Gastrocnemius medialis (tissue), 4 donors: ENCODE measurements around the gene HDAC4. TPM values are rescaled to one million over a fixed set of nuclear protein-coding genes. Genes with fewer than 3 reads are reported as not detected.

Experiments
- ATAC-seq, 2 donors: fragments of 150-250 bp; one replicate each; pipeline ENCODE4 v1.9.1; 2016
- DNase-seq, 2 donors: peaks; one replicate each; pipeline ENCODE4 v3.0.0-alpha.2; 2019
- H3K27ac ChIP-seq, 4 donors: fragments of 200-600 bp; sonication (generic); 1 replicate in 1 of 4; 2 replicates in 3 of 4; pipeline ENCODE4 v1.5.1; 2016 to 2018; ENCODE audit warnings: mild to moderate bottlenecking in 2 of 4, moderate library complexity in 1 of 4
- H3K27me3 ChIP-seq, 3 donors: fragments of 200-600 bp; sonication (generic) in 2 of 3; 1 replicate in 1 of 3; 2 replicates in 2 of 3; pipeline versions ENCODE4 v1.5.1 to v1.6.0; 2016 to 2019; ENCODE audit warnings: mild to moderate bottlenecking in 1 of 3, moderate library complexity in 1 of 3
- H3K36me3 ChIP-seq, 2 donors: fragments of 200-600 bp; sonication (generic) in 1 of 2; one replicate each; pipeline ENCODE4 v1.5.1; 2017 to 2018
- H3K4me1 ChIP-seq, 2 donors: fragments of 200-600 bp; sonication (generic) in 1 of 2; one replicate each; pipeline ENCODE4 v1.5.1; 2016 to 2017; ENCODE audit warnings: mild to moderate bottlenecking in 2 of 2
- H3K4me3 ChIP-seq, 4 donors: fragments of 200-600 bp; sonication (generic) in 3 of 4; 1 replicate in 1 of 4; 2 replicates in 3 of 4; pipeline ENCODE4 v1.5.1; 2016 to 2019; ENCODE audit warnings: mild to moderate bottlenecking in 2 of 4
- H3K9me3 ChIP-seq, 3 donors: fragments of 200-600 bp; sonication (generic) in 2 of 3; 1 replicate in 1 of 3; 2 replicates in 2 of 3; pipeline ENCODE4 v1.5.1; 2016 to 2019
- POLR2A ChIP-seq, 2 donors: fragments of 450-650 bp; IDR thresholded peaks; one replicate each; pipeline ENCODE4 v1.6.1; 2017; ENCODE audit warnings: antibody characterized with exemption in 2 of 2, mild to moderate bottlenecking in 2 of 2, moderate library complexity in 2 of 2
- in situ Hi-C, 4 donors: fragments of 200-750 bp; cut with MboI; loops; one replicate each; pipeline versions ENCODE4 v1.15.0 to v1.8.0; 2017; ENCODE audit warnings: low sequenced_read_pairs in 4 of 4
- intact Hi-C: fragments of 100-400 bp; cut with DNase I; formaldehyde crosslinking; loops from one replicate; pipeline ENCODE4 v1.15.1; 2023; ENCODE audit warnings: low total_unique reads
- total RNA-seq, 4 donors: library from RNA; depleted of rRNA; stranded (reverse); fragments of >200 nt; gene quantifications; one replicate each; pipeline versions ENCODE4 v1.1.0 to v1.2.3, GENCODE V29; 2016
- TF ChIP-seq, protein P1 (sequence below), 5 experiments: fragments of 450-650 bp in 3 of 5; fragments of 200-600 bp in 2 of 5; sonication (generic) in 2 of 5; IDR thresholded peaks in 4 of 5; conservative IDR thresholded peaks in 1 of 5; 1 replicate in 4 of 5; 2 replicates in 1 of 5; pipeline ENCODE4 v1.5.1; 2016 to 2019; ENCODE audit warnings: antibody characterized with exemption in 5 of 5, mild to moderate bottlenecking in 3 of 5, moderate library complexity in 3 of 5

Gene HDAC4
- total RNA-seq, 4 donors from 2014 or later: 23.6 to 257 (median 119) TPM

DNA sequence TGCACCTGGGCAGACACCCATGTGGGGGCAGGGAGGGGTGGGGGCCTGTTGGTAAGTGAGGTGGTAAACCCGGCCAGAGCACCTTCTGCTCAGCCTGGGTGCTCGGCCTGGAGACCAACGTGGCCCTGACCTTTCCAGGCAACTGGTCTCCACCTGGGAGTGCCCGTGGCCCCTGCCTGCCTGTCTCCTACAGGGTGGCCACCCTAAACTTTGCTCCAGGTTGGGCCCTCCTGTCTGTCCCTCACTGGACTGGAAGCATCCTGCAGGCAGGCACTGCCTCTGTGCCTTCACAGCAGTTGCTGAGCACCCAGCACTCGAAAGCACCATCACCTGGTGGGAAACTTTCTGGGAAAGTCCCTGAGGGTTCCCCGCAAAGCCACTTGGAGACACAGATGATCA is 381.6 kb downstream of the HDAC4 start:
- H3K4me1 ChIP-seq: no peaks in the 10 kb centered on the region
- no peak overlapping the region for H3K4me3 ChIP-seq
- intact Hi-C loops (no loop called here), in situ Hi-C loops (no loop called here)
- H3K27ac ChIP-seq: no peak overlapping the region
- DNase-seq: no peak
- no peak for ATAC-seq
- TF ChIP-seq POLR2A (IDR thresholded peaks at IDR 0.05): no peak
- TF ChIP-seq, protein P1, sequence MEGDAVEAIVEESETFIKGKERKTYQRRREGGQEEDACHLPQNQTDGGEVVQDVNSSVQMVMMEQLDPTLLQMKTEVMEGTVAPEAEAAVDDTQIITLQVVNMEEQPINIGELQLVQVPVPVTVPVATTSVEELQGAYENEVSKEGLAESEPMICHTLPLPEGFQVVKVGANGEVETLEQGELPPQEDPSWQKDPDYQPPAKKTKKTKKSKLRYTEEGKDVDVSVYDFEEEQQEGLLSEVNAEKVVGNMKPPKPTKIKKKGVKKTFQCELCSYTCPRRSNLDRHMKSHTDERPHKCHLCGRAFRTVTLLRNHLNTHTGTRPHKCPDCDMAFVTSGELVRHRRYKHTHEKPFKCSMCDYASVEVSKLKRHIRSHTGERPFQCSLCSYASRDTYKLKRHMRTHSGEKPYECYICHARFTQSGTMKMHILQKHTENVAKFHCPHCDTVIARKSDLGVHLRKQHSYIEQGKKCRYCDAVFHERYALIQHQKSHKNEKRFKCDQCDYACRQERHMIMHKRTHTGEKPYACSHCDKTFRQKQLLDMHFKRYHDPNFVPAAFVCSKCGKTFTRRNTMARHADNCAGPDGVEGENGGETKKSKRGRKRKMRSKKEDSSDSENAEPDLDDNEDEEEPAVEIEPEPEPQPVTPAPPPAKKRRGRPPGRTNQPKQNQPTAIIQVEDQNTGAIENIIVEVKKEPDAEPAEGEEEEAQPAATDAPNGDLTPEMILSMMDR (IDR thresholded peaks at IDR 0.05 in 4 of 5, conservative IDR thresholded peaks at IDR 0.05 in 1 of 5): no peak
- H3K36me3 ChIP-seq: no peaks in the 10 kb centered on the region
- peaks cover 0 to 13% (median 10%) of the 10 kb centered on the region in 3 donors for H3K27me3 ChIP-seq
- no peaks in the 10 kb centered on the region for H3K9me3 ChIP-seq

DNA sequence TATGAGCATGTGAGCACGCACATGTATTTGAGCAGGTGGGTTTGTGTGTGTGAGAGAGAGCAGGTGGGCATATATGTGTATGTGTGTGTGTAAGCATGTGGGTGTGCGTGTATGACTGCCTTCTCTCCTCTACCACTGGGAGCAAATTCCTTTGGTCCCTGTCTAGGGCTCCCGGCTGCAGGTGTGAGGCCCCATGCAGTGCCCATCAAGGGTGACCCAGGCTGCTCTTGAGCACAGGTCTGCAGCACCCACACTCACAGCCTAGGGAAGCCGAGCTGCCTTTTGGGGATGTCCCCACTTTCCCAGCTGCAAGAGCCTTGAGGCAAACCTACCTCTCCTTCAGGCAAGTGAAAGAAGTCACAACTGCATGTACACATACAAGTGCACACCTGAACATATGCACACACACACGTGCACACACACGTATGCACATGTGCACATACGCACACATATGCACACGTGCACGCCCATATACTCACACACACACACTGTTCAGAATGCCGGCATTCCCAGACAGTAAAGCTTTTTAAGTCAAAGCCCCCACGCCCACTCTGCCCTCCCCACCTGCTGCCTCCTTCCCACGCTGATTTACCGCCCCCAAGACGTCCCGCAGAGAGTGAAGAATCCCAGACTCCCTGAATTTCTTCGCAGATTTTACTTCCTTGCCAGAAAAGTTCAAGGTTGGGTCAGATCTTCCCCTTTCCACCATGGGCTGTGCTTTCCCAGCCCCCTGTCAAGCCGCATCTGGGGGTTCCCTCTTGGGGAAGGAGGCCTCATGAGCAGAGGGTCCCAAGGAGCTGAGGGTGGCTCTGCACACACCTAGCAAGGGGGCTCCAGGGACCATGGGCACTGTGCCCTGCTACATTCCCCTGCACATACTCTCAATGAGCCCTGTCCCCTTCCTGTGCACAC is 382.3 kb downstream of the HDAC4 start:
- no peak overlapping the region for H3K27ac ChIP-seq
- DNase-seq (no peak), ATAC-seq (no peak)
- intact Hi-C loops: no loop called here
- H3K4me1 ChIP-seq: no peaks in the 10 kb centered on the region
- in situ Hi-C loops: no loop called here
- no peak overlapping the region for H3K4me3 ChIP-seq
- no peaks in the 10 kb centered on the region for H3K36me3 ChIP-seq
- peaks cover 0 to 13% (median 10%) of the 10 kb centered on the region in 3 donors for H3K27me3 ChIP-seq
- TF ChIP-seq, protein P1 (IDR thresholded peaks at IDR 0.05 in 4 of 5, conservative IDR thresholded peaks at IDR 0.05 in 1 of 5): no peak
- no peak for TF ChIP-seq POLR2A (IDR thresholded peaks at IDR 0.05)
- no peaks in the 10 kb centered on the region for H3K9me3 ChIP-seq

DNA sequence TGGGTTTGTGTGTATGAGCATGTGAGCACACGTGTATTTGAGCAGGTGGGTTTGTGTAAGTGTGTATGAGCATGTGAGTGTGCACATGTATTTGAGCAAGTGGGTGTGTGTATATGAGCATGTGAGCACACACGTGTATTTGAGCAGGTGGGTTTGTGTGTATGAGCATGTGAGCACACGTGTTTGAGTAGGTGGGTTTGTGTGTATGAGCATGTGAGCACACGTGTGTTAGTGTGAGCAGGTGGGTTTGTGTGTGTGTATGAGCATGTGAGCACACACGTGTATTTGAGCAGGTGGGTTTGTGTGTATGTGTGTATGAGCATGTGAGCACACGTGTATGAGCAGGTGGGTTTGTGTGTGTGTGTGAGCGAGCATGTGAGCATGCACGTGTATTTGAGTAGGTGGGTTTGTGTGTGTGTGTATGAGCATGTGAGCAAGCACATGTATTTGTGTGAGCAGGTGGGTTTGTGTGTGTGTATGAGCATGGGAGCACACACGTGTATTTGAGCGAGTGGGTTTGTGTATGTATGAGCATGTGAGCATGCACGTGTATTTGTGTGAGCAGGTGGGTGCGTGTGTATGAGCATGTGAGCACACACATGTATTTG is 383.2 kb downstream of the HDAC4 start:
- no peak for ATAC-seq
- DNase-seq: no peak

DNA sequence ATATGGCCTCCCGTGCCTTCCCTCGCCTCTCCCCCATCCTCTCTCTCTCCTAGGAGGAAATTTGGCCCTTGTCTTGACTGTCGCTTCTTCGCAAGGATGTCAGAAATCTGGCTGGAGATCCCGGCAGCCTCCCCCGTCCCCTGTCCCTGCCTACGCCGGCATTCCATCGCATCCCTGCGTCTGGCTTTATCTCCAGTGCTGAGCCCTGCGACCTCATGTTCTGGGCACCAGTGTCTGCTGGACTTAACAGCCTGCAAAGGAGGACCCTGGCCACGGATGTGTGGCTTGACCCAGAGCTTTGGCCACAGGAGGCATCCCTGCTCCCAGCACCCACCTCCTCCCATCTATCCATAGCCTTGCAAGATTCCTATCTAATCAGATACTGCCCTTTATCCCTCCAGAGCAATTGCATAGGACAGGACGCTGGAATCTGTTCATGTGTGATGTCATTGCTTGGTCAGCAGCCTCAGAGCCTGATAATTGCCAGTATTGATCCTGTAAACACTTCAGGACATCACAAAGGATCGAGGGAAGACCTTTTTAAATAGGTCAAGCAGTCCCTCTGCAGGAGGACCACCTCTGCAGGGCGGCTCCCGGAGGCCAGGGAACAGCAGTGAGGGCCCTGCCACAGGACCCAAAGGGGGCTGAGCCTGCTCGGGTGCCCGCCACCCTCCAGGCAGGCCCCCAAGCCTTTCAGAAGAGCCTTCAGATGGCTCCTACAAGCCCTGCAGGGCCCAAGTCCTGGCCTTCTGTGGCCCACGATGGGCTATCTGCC is 384.7 kb downstream of the HDAC4 start:
- Histone ChIP-seq H3K9me3 (no peaks in the 10 kb centered on the region), H3K4me3 (no peak overlapping the region), H3K27ac (no peak overlapping the region), H3K36me3 (no peaks in the 10 kb centered on the region), H3K27me3 (peaks cover 14 to 28% (median 27%) of the 10 kb centered on the region in 3 donors), H3K4me1 (no peaks in the 10 kb centered on the region)
- no peak for TF ChIP-seq POLR2A (IDR thresholded peaks at IDR 0.05)
- intact Hi-C loops: no loop called here
- in situ Hi-C loops: no loop called here
- DNase-seq (no peak), ATAC-seq (no peak)

More for the DNA sequence above, 383.2 kb downstream of the HDAC4 start:
- H3K27ac ChIP-seq: no peak overlapping the region
- H3K4me3 ChIP-seq: no peak overlapping the region
- H3K4me1 ChIP-seq: no peaks in the 10 kb centered on the region
- H3K27me3 ChIP-seq: peaks cover 0 to 18% (median 18%) of the 10 kb centered on the region in 3 donors
- no peaks in the 10 kb centered on the region for H3K36me3 ChIP-seq
- TF ChIP-seq, protein P1 (IDR thresholded peaks at IDR 0.05 in 4 of 5, conservative IDR thresholded peaks at IDR 0.05 in 1 of 5): no peak
- TF ChIP-seq POLR2A (IDR thresholded peaks at IDR 0.05): no peak
- intact Hi-C loops: no loop called here
- no peaks in the 10 kb centered on the region for H3K9me3 ChIP-seq
- in situ Hi-C loops: no loop called here
